NOMO-1 treated with dmso at 0.1 percent for 144 hours (cell line): ENCODE data around the gene SPANXB1.
"Not testable (repeated sequence)": the region's sequence is repeated elsewhere in the genome, so short reads cannot be mapped to it uniquely, and the experiment has no call there.

Experiments used
- DNase-seq: peaks from one replicate; lab custom pipeline; 2025; ENCODE audit not compliant: unreplicated experiment; lab: John Stamatoyannopoulos, UW

The SPANXB1 gene

GRCh38 chrX:141002568-141002967 is at the start of gene SPANXB1:
Gene SPANXB1, plus strand, starts transcription at chrX:141002594. Its CDS starts 100 bp downstream, at chrX:141002694.
- not testable (repeated sequence) for DNase-seq

DNA sequence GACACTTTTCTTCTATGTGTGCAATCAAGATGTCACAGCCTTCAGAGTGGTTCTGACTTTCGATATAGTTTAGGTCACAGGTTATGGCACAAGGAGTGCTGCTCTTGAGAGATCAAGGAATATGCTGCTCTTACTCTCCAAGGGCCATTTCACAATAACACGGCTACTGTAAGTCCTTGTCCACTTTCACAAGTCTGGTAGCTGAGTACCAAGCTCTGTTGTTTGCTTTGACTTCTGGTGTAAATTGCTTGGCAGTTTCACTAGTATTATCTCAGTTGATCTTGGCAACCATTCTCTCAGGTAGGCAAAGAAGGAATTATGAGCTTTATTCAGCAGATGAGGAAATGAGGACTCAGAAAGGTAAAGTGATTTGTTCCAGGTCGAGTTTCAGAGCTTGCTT is 35.4 kb upstream of the SPANXB1 start:
- DNase-seq = no peak

DNA sequence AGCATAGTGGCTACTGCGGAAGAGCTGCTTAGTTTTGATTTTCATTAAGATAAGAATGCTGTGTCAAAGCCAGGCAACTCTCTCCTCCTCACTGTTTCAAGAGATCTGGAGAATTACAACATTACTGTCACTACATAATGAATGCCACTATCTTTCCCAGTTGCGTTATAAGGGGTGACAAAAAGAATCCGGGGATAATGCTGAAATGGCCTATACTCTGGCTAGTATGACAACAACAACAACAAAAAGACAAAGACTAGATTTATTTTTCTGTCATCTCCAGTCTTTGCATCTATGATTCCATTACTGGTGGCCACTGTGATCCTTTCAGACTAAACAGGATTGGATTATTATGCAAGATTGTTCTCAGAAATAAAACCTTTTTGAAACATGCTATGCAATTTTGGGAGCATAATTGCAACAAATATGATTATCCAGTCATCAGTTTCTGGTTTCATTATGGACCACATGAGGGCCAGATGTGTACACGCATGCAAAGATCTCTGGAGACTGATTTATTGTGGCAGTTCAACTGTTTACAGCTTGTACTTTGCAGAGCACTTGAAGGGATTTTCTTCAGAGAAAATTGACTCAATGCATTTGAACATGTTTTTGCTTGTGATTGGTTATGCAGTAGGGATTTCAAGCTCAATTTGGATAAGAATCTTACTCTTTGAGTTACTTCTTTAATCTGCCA is 31.1 kb upstream of the SPANXB1 start:
- no peak for DNase-seq

DNA sequence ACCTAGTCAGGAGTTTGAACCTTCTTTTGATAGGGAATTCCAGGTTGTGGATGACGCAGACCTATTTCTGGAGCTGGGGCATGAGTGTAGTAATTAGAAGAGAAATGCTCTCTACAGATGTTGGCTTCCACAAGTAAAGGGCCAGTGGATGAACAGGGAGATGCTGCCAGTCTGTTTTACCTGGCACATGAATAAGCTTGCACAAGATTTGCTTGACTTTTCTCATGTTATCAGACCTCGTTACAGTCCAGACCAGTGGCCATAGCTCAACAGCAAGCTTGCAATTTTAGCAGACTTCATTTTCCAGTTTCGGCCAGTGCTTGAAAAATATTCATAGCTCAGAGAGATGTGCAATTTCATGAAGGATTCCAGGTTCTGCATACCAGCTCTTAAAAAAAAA is 26.9 kb upstream of the SPANXB1 start:
- no peak for DNase-seq

DNA sequence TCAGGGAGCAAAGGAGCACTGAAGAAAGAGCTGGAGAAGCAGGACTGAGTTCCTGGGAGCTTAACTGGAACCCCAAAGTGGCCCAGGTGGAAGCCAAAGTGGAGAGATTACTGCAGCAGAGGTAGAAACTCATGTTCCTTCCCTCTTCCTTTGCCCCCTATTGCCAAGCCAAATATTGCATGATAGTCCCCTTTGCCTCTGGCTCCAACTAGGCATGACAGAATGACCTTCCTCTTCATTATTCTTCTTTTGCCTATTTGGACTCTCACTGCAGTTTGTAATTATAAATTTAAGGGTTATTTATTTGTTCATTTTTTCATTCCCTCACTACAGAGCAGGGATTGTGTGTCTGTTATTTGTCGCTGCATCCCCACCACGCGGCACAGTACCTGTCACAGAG is 22.1 kb upstream of the SPANXB1 start:
- no peak for DNase-seq

DNA sequence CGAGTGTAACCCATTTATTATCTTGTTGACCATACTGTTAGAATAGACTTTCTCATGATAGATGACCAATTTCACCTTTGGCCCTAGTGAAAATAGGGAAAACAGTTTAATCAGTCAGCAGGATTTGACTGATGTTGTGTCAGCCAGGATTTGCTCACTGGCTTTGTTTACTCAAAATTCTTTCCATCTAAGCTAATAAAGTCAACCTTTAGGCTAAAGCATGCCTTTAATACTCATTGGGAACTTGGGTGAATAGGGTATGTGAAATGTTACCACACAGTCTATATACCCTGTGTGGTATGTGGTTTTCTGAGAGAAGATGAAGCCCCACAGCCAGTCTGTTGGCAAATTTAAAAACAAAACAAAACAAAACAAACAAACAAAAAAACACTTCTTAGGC is 18.7 kb upstream of the SPANXB1 start:
- no peak for DNase-seq

GRCh38 chrX:141005243-141005642 is 2.8 kb downstream of the SPANXB1 start:
- DNase-seq = not testable (repeated sequence)

- not testable (repeated sequence) for DNase-seq
Observed at GRCh38 chrX:141044246-141044645, 41.9 kb downstream of the SPANXB1 start.

GRCh38 chrX:141049878-141050277 is 47.5 kb downstream of the SPANXB1 start:
- DNase-seq = not testable (repeated sequence)

DNA sequence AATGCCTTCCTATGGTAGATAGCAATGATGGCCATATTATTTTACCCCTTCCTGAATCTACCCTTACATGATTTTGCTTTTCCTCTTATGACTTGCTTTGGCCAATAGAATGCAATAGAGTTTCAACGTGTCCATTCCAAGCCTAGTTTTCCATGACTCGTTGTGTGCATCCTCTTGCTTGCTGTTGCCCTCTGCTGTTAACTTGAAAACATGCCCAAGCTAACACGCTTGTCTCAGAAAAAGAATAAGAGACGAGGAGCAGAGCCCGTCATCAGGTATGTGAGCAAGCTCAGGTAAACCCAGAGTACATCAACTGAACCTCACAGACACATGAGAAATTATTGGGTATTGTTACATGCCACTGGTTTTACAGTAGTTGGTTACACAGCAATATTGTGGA is 49.7 kb downstream of the SPANXB1 start:
- DNase-seq = not testable (repeated sequence)
